Astrocyte (in vitro differentiated cells and primary cell): Measurements from ENCODE around the gene PCYT1A. TPM values are rescaled to one million over a fixed set of nuclear protein-coding genes. Genes with fewer than 3 reads are reported as not detected.
"Not testable (repeated sequence)": the region's sequence is repeated elsewhere in the genome, so short reads cannot be mapped to it uniquely, and the experiment has no call there.

ENCODE experiments used
- DNase-seq: peaks from one replicate; pipeline ENCODE4 v3.0.0-alpha.2; 2010; ENCODE audit warnings: low read depth
- FAIRE-seq: peaks from 2 replicates; lab custom pipeline; 2011; peaks lifted over from hg19 to GRCh38; lab: Jason Lieb, UNC
- H2AFZ ChIP-seq: 2 replicates; pipeline ENCODE4 v1.6.0; 2012; ENCODE audit warnings: low read depth, low read length, inconsistent platforms
- H3K27ac ChIP-seq: 2 replicates; pipeline ENCODE4 v1.5.1; 2011; ENCODE audit warnings: low read depth, low read length, inconsistent platforms
- H3K27me3 ChIP-seq: 2 replicates; pipeline ENCODE4 v1.6.0; 2011; ENCODE audit warnings: low read length, inconsistent platforms; ENCODE audit not compliant: insufficient read depth
- H3K36me3 ChIP-seq: 2 replicates; pipeline ENCODE4 v1.5.1; 2011; ENCODE audit warnings: low read length, inconsistent platforms; ENCODE audit not compliant: insufficient read depth
- H3K4me1 ChIP-seq: 2 replicates; pipeline ENCODE4 v1.5.1; 2011; ENCODE audit warnings: low read length, inconsistent platforms; ENCODE audit not compliant: insufficient read depth
- H3K4me2 ChIP-seq: 2 replicates; pipeline ENCODE4 v1.6.0; 2012; ENCODE audit warnings: low read length, inconsistent platforms
- H3K4me3 ChIP-seq: 2 replicates; pipeline ENCODE4 v1.5.1; 2011; ENCODE audit warnings: low read depth, mild to moderate bottlenecking, low read length, inconsistent platforms; ENCODE audit not compliant: insufficient read depth
- H3K79me2 ChIP-seq: 2 replicates; pipeline ENCODE4 v1.6.0; 2012; ENCODE audit warnings: mild to moderate bottlenecking, low read length, inconsistent platforms; ENCODE audit not compliant: insufficient read depth
- H3K9ac ChIP-seq: 2 replicates; pipeline ENCODE4 v1.6.0; 2012; ENCODE audit warnings: mild to moderate bottlenecking, low read length, inconsistent platforms
- H3K9me3 ChIP-seq: 2 replicates; pipeline ENCODE4 v1.5.1; 2012; ENCODE audit warnings: low read depth, mild to moderate bottlenecking, low read length, inconsistent platforms; ENCODE audit not compliant: insufficient read depth
- H4K20me1 ChIP-seq: 2 replicates; pipeline ENCODE4 v1.6.0; 2012; ENCODE audit warnings: low read length, inconsistent platforms; ENCODE audit not compliant: insufficient read depth
- H3K27ac Mint-ChIP-seq: one replicate; pipeline ENCODE4 v1.8.0; 2021; ENCODE audit warnings: mild to moderate bottlenecking, mixed read lengths; ENCODE audit not compliant: unreplicated experiment
- H3K27me3 Mint-ChIP-seq: one replicate; pipeline ENCODE4 v1.8.0; 2021; ENCODE audit warnings: low read depth, mixed read lengths; ENCODE audit not compliant: unreplicated experiment
- H3K36me3 Mint-ChIP-seq: one replicate; pipeline ENCODE4 v1.8.0; 2021; ENCODE audit warnings: low read depth, mixed read lengths; ENCODE audit not compliant: unreplicated experiment
- H3K4me1 Mint-ChIP-seq: one replicate; pipeline ENCODE4 v1.8.0; 2021; ENCODE audit warnings: low read depth, mixed read lengths; ENCODE audit not compliant: unreplicated experiment
- H3K4me3 Mint-ChIP-seq: one replicate; pipeline ENCODE4 v1.8.0; 2021; ENCODE audit warnings: mild to moderate bottlenecking, moderate library complexity, mixed read lengths; ENCODE audit not compliant: unreplicated experiment
- H3K9me3 Mint-ChIP-seq: one replicate; pipeline ENCODE4 v1.8.0; 2021; ENCODE audit warnings: mild to moderate bottlenecking, mixed read lengths; ENCODE audit not compliant: unreplicated experiment
- EZH2 ChIP-seq: IDR thresholded peaks from 2 replicates; pipeline ENCODE4 v1.6.1; 2012; ENCODE audit warnings: mild to moderate bottlenecking, low read length, inconsistent platforms; ENCODE audit not compliant: insufficient read depth
- total RNA-seq: library from RNA; stranded (reverse); gene quantifications from 2 replicates; pipeline ENCODE4 v1.2.1, GENCODE V29; 2021
- TF ChIP-seq, protein P1 (sequence below): IDR thresholded peaks from 2 replicates; pipeline ENCODE4 v1.5.1; 2011; ENCODE audit warnings: low read depth, mild to moderate bottlenecking, inconsistent platforms, low read length, moderate library complexity; ENCODE audit not compliant: insufficient read depth

The PCYT1A gene
- total RNA-seq, 1 donor from 2014 or later: 92.6 TPM

DNA sequence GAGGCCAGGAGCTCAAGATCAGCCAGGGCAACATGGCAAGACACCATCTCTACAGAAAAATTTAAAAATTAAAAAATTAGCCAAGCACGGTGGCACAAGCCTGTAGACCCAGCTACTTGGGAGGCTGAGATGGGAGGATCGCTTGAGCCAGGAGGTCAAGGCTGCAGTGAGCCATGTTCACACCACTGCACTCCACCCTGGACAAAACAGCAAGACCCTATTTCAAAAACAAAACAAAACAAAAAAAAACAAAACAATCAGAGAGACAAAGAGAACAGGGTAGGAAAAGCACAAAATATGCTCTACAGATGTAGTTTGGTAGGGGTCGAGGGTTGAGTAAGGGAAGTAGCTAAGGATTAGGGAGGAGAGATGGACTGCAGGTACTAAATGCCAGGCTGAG is 27.1 kb upstream of the PCYT1A start:
- Mint-ChIP-seq H3K36me3 (peaks cover 3% of the 10 kb centered on the region), H3K27ac (no peak overlapping the region), H3K9me3 (no peaks in the 10 kb centered on the region), H3K27me3 (no peaks in the 10 kb centered on the region), H3K4me1 (no peaks in the 10 kb centered on the region), H3K4me3 (no peak overlapping the region)
- Histone ChIP-seq H3K9ac (no peak overlapping the region), H4K20me1 (no peaks in the 10 kb centered on the region), H2AFZ (no peak overlapping the region), H3K9me3 (no peaks in the 10 kb centered on the region), H3K4me2 (no peak overlapping the region), H3K27me3 (no peaks in the 10 kb centered on the region), H3K4me1 (peaks cover 8% of the 10 kb centered on the region), H3K27ac (no peak overlapping the region), H3K4me3 (no peak overlapping the region), H3K36me3 (no peaks in the 10 kb centered on the region), H3K79me2 (peaks cover 9% of the 10 kb centered on the region)
- no peak for FAIRE-seq
- DNase-seq: no peak
- TF ChIP-seq EZH2: no peak
- TF ChIP-seq, protein P1, sequence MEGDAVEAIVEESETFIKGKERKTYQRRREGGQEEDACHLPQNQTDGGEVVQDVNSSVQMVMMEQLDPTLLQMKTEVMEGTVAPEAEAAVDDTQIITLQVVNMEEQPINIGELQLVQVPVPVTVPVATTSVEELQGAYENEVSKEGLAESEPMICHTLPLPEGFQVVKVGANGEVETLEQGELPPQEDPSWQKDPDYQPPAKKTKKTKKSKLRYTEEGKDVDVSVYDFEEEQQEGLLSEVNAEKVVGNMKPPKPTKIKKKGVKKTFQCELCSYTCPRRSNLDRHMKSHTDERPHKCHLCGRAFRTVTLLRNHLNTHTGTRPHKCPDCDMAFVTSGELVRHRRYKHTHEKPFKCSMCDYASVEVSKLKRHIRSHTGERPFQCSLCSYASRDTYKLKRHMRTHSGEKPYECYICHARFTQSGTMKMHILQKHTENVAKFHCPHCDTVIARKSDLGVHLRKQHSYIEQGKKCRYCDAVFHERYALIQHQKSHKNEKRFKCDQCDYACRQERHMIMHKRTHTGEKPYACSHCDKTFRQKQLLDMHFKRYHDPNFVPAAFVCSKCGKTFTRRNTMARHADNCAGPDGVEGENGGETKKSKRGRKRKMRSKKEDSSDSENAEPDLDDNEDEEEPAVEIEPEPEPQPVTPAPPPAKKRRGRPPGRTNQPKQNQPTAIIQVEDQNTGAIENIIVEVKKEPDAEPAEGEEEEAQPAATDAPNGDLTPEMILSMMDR: no peak

DNA sequence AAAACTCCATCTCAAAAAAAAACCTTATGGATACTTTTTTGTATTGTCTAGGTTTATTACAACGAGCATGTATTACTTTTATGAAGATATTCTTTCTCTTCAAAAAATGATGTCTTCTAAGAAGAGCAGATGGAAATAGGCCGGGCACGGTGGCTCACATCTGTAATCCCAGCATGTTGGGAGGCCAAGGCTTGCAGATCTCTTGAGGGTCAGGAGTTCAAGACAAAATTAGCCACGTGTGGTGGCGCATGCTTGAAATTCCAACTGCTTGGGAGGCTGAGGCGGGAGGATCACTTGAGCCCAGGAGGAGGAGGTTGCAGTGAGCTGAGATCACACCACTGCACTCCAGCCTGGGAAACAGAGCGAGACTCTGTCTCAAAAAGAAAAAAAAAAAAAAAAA is 26.6 kb upstream of the PCYT1A start:
- not testable (repeated sequence) for H3K4me3 Mint-ChIP-seq, FAIRE-seq, H3K27ac ChIP-seq, H2AFZ ChIP-seq, H3K27ac Mint-ChIP-seq, H3K9me3 ChIP-seq, H3K79me2 ChIP-seq, H3K9me3 Mint-ChIP-seq, H3K4me2 ChIP-seq, H4K20me1 ChIP-seq, H3K4me1 ChIP-seq, H3K27me3 Mint-ChIP-seq, H3K4me3 ChIP-seq, H3K27me3 ChIP-seq, H3K9ac ChIP-seq, DNase-seq, H3K4me1 Mint-ChIP-seq, H3K36me3 ChIP-seq, H3K36me3 Mint-ChIP-seq

DNA sequence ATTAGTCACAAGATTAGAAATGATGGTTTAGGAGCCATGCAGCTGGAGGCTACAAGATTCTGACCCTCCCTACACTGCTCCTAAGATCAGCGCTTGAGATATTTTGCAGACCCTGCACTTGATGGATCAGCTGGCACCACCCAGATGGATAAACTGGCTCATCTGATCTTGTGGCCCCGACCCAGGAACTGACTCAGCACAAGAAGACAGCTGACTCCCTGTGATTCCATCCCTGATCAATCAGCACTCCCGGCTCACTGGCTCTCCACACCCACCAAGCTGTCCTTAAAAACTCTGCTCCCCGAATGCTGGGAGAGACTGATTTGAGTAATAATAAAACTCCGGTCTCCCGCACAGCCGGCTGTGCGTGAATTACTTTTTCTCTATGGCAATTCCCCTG is 15.4 kb upstream of the PCYT1A start:
- not testable (repeated sequence) for H3K36me3 ChIP-seq, H3K4me3 ChIP-seq, H3K4me3 Mint-ChIP-seq, H3K4me1 ChIP-seq, FAIRE-seq, H4K20me1 ChIP-seq, H3K27me3 Mint-ChIP-seq, H3K9me3 ChIP-seq, DNase-seq, H3K9me3 Mint-ChIP-seq, H3K27ac ChIP-seq, H2AFZ ChIP-seq, H3K4me2 ChIP-seq, H3K27ac Mint-ChIP-seq, H3K27me3 ChIP-seq, H3K4me1 Mint-ChIP-seq, H3K9ac ChIP-seq, H3K79me2 ChIP-seq
- H3K36me3 Mint-ChIP-seq: peaks cover 12% of the 10 kb centered on the region

DNA sequence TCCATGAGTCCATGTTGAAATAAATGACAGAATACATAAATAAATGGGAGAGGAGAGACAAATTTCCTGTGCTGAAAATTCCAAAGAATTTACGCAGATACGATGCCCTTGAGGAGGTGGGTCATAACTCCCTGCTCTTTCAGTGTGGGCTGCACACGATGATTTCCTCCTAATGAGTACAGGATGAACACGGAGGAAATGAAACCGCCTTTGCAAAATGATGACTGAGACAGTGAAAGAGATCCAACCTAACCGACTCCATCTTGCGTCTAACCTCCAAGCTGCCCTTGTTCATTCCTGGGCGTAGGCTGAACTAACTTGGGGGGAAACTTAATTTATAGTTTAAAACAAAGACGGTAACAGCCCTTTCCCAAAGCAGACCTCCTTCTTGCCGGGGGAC is 15.0 kb upstream of the PCYT1A start:
- not testable (repeated sequence) for FAIRE-seq, H3K79me2 ChIP-seq, H3K9me3 ChIP-seq, H3K9ac ChIP-seq, H3K4me3 Mint-ChIP-seq, H3K4me1 Mint-ChIP-seq, H3K27me3 Mint-ChIP-seq, H3K9me3 Mint-ChIP-seq, H3K4me3 ChIP-seq, H3K27me3 ChIP-seq, H3K4me2 ChIP-seq, H3K27ac ChIP-seq, DNase-seq, H3K4me1 ChIP-seq, H3K27ac Mint-ChIP-seq, H3K36me3 ChIP-seq, H4K20me1 ChIP-seq, H2AFZ ChIP-seq
- peaks cover 12% of the 10 kb centered on the region for H3K36me3 Mint-ChIP-seq
